H1 (cell line): ENCODE results near the gene SBNO1. TPM values are rescaled to one million over a fixed set of nuclear protein-coding genes. Genes with fewer than 3 reads are reported as not detected.

Experiments used
- CEBPB ChIP-seq: IDR thresholded peaks from 2 replicates; pipeline ENCODE4 v1.6.1; 2012; ENCODE audit warnings: low read depth, low read length
- CHD1 ChIP-seq: IDR thresholded peaks from 2 replicates; pipeline ENCODE4 v1.6.1; 2012; ENCODE audit warnings: low read depth, low read length, improper control_type of control experiment
- CTBP2 ChIP-seq: IDR thresholded peaks from 2 replicates; pipeline ENCODE4 v1.7.0; 2011; ENCODE audit warnings: borderline replicate concordance, mild to moderate bottlenecking, moderate library complexity, mixed read lengths, low read length; ENCODE audit not compliant: insufficient read depth, insufficient read length
- E2F6 ChIP-seq: IDR thresholded peaks from 2 replicates; pipeline ENCODE4 v1.6.1; 2012; ENCODE audit warnings: inconsistent platforms
- KDM5A ChIP-seq: fragments of 200-600 bp; IDR thresholded peaks from 2 replicates; pipeline ENCODE4 v1.7.1; 2012; ENCODE audit warnings: mild to moderate bottlenecking, low read length, inconsistent platforms, mixed read lengths
- TAF7 ChIP-seq: optimal IDR thresholded peaks from 2 replicates; pipeline ENCODE3; 2011; ENCODE audit warnings: low read depth, mild to moderate bottlenecking, inconsistent platforms, low read length, moderate library complexity, borderline replicate concordance
- TBP ChIP-seq: IDR thresholded peaks from 2 replicates; pipeline ENCODE4 v1.6.1; 2011; ENCODE audit warnings: low read depth, low read length, improper control_type of control experiment
- USF2 ChIP-seq: IDR thresholded peaks from 2 replicates; pipeline ENCODE4 v1.6.1; 2011; ENCODE audit warnings: low read length, improper control_type of control experiment
- polyA plus RNA-seq, 7 experiments: library from polyadenylated mRNA; depleted of rRNA in 3 of 7; stranded (reverse) in 5 of 7; unstranded in 2 of 7; fragments of >200 nt in 5 of 7; fragments of 200-250 nt in 2 of 7; gene quantifications; 1 replicate in 5 of 7; 2 replicates in 1 of 7; 4 replicates in 1 of 7; pipeline versions ENCODE4 v1.2.1 to v1.2.3, GENCODE V29; 2011 to 2013; ENCODE audit warnings: missing spikeins in 2 of 7, mixed read lengths in 2 of 7
- small RNA-seq: library from polyadenylated mRNA; stranded (forward); fragments of <200 nt; extraction: miRNeasy Mini kit (QIAGEN cat#:217004); gene quantifications from one replicate; pipeline ENCODE3, GENCODE V24; 2013; ENCODE audit not compliant: insufficient read depth
- total RNA-seq: library from RNA; stranded (reverse); fragmentation: NEBNext Ultra II Directional; extraction: Animal tissue kit (Norgen Biotek cat#: 25700); gene quantifications from 2 replicates; pipeline ENCODE4 v1.2.1, GENCODE V29; 2021

SBNO1 gene
- total and polyA plus RNA-seq, 2 of the 8 experiments (the other 6 are each of a cell fraction or from before 2014, with no cell fraction given) = 6.7 to 57.7 TPM

GRCh38 chr12:123242116-123242904 lies 122.3 kb downstream of the SBNO1 start (continued):
- TF ChIP-seq USF2 (no peak), CHD1 (no peak), TBP (no peak), TAF7 (no peak), E2F6 (no peak), KDM5A (no peak), CTBP2 (no peak), CEBPB (no peak)
- TF ChIP-seq, all 59 proteins: peak for 0

Small RNA genes lying within 50 kb of the gene (small RNA-seq; reads per million reads assigned to genes)
- gene RF00019 (not detected), gene RNA5SP375 (not detected)

Other genes starting within 250 kb of the SBNO1 start
- 2.3 and 3.4 TPM in 2 replicates for gene PITPNM2, start 213.8 kb downstream of the SBNO1 start, total RNA-seq
- gene PITPNM2, start 213.8 kb downstream of the SBNO1 start, polyA plus RNA-seq (2011; rRNA removed) = 0.59 and 0.97 TPM in 2 replicates
- gene MPHOSPH9, start 131.7 kb downstream of the SBNO1 start, total RNA-seq = 47.7 and 48.8 TPM in 2 replicates
- gene MPHOSPH9, start 131.7 kb downstream of the SBNO1 start, polyA plus RNA-seq (2011; rRNA removed) = 6.8 and 8.8 TPM in 2 replicates
- gene MTRFR, start 131.4 kb downstream of the SBNO1 start, total RNA-seq = 12.0 and 12.9 TPM in 2 replicates
- 6.9 and 9.2 TPM in 2 replicates for gene MTRFR, start 131.4 kb downstream of the SBNO1 start, polyA plus RNA-seq (2011; rRNA removed)
- 224 and 225 TPM in 2 replicates for gene CDK2AP1, start 93.0 kb downstream of the SBNO1 start, total RNA-seq
- 113 and 232 TPM in 2 replicates for gene CDK2AP1, start 93.0 kb downstream of the SBNO1 start, polyA plus RNA-seq (2011; rRNA removed)
- gene KMT5A, start 19.3 kb upstream of the SBNO1 start, total RNA-seq = 14.7 and 17.2 TPM in 2 replicates
- gene KMT5A, start 19.3 kb upstream of the SBNO1 start, polyA plus RNA-seq (2011; rRNA removed) = 7.0 and 8.1 TPM in 2 replicates
- gene RILPL2, start 71.8 kb upstream of the SBNO1 start, total RNA-seq = 1.1 and 1.4 TPM in 2 replicates
- 0.77 and 0.91 TPM in 2 replicates for gene RILPL2, start 71.8 kb upstream of the SBNO1 start, polyA plus RNA-seq (2011; rRNA removed)
- gene SNRNP35, start 93.3 kb upstream of the SBNO1 start, total RNA-seq = 15.3 and 16.9 TPM in 2 replicates
- gene SNRNP35, start 93.3 kb upstream of the SBNO1 start, polyA plus RNA-seq (2011; rRNA removed) = 8.0 and 8.4 TPM in 2 replicates
- 6.5 and 6.7 TPM in 2 replicates for gene RILPL1, start 168.9 kb upstream of the SBNO1 start, total RNA-seq
- 9.4 and 12.1 TPM in 2 replicates for gene RILPL1, start 168.9 kb upstream of the SBNO1 start, polyA plus RNA-seq (2011; rRNA removed)
- gene TMED2, start 219.7 kb upstream of the SBNO1 start, total RNA-seq = 227 and 235 TPM in 2 replicates
- gene TMED2, start 219.7 kb upstream of the SBNO1 start, polyA plus RNA-seq (2011; rRNA removed) = 57.1 and 122 TPM in 2 replicates
- 35.1 and 37.7 TPM in 2 replicates for gene DDX55, start 237.3 kb upstream of the SBNO1 start, total RNA-seq
- gene DDX55, start 237.3 kb upstream of the SBNO1 start, polyA plus RNA-seq (2011; rRNA removed) = 25.8 and 42.1 TPM in 2 replicates